ENCODE measurements around the gene SIGLEC1.
A peak's percentile ranks its signal among the peaks of the same experiment; 100 is the strongest.

Gene SIGLEC1

DNA sequence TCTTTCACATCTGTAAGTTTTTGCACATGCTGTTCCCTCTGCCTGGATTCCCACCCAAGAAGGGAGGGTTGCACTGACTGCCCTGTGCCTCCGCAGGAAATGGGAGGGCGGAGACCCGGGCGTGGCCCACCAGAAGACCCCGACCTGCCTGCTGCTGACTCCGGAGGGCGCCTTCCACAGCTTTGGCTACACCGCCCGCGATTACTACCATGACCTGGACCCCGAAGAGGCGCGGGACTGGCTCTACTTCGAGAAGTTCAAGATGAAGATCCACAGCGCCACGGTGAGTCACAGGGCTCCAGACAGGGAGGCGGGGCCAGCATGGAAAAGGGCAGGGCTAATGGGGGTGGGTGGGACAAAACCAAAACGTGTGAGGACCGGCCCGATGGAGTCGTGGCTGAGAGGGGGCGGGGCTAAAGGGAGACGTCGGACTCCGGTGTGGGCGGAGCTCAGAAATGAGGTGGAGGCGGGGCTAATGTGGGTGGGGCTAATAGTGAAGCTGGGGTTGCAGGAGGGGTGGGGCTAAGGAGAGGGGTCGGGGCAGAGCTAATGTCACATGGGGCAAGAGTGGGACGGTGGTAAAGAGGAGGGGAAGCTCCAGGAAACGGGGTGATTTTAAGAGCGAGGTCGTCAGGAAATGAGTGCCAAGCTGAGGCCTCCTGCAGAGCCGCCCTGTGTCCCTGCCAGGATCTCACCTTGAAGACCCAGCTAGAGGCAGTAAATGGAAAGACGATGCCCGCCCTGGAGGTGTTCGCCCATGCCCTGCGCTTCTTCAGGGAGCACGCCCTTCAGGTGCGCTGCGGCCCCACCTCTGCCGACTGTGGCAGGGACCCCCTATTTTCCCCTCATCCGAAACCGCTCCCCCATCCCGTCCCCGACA is 32.6 kb upstream of the SIGLEC1 start:
- peak; percentile 71 to 72 for DNase-seq (ENCODE audit: low read depth in 2 of 2)

GRCh38 chr20:3744037-3744436 is 31.6 kb upstream of the SIGLEC1 start:
- no peak for DNase-seq (ENCODE audit: low read depth in 2 of 2)

DNA sequence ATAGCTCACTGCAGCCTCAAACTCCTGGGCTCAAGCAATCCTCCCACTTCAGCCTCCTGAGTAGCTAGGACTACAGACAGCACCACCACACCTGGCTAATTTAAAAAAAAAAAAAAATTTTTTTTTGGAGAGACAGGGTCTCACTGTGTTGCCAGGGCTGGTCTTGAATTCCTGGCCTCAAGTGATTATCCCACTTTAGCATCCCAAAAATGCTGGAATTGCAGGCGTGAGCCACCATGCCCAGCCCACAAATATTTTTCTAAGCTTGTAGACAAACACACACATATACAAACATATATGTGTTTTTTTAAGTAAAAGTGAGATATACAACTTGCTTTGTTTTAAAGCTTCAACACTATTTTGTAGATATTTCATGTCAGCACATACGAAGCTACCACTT is 30.9 kb upstream of the SIGLEC1 start:
- no peak for DNase-seq (ENCODE audit: low read depth in 2 of 2)

GRCh38 chr20:3741836-3742458 is 29.5 kb upstream of the SIGLEC1 start:
- no peak for DNase-seq (ENCODE audit: low read depth in 2 of 2)

- DNase-seq (ENCODE audit: low read depth in 2 of 2) = no peak
Measured at GRCh38 chr20:3740615-3741301, 28.4 kb upstream of the SIGLEC1 start.

DNA sequence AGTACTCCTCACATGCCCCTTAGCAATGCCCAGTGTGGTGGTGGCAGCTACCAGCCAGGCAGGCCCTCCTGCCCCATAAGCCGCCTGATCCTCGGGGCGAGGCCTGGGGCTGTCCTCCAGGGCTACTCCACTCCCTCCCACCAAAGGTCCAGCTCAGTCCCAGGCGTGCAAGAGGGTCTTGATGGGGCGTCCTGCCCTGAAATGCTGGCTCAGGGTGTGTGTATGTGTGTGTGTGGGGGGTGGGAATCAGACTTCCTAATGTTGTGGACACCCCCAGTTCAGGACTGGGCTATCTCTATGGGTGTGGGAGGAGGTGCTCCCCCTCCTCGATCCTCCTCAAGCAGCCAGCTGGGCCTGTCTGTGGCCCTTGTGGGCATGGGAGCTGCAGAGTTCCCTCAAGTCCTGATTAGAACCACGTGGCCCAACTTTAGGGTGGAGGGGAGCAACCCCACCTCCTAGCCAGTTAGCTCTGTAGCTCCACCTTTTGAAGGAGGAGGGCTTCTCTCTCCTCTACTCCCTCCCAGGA is 27.6 kb upstream of the SIGLEC1 start:
- no peak for DNase-seq (ENCODE audit: low read depth in 2 of 2)

GRCh38 chr20:3739054-3739925 is 26.9 kb upstream of the SIGLEC1 start:
- no peak for DNase-seq (ENCODE audit: low read depth in 2 of 2)

DNA sequence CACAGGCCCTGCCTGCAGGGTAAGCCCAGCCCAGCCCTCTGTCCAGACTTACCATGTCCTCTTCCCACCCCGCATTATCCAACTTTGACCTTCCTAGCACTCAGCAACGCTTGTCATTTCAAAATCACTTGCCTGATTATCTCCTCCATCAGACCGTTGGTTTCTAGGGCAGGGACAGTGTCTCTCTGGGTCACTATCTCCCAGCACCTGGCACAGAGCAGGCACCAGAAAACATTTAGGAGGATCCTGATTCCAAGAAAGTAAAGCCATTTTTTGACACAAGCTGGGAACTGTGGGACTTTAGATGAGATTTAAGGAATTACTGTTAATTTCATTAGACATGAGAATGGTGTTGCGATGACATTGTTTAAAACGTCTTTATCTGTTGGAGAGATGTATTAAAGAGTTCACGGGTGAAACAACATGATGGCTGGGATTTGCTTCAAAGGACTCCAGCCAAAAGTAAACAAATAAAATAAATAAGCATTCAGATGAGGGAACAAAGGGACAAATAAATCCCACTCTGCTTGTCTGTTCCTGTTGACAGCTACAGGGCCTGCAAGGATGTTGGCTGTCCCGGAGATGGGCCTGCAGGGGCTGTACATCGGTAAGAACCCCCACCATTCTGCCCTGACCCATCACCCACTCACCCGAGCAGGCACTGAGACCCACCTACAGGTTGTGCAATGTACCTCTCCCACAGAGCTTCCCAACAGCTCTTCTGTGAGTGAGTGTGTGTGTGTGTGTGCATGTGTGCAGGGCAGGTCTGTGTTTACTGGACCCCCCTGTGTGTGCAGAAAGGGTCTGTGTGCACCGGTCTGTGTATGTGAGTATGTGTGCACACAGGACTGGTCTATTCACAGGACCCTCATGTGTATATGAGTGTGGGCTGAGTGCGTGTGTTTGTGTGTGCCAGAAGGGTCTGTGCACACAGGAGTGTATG is 26.0 kb upstream of the SIGLEC1 start:
- DNase-seq (ENCODE audit: low read depth in 2 of 2) = no peak

- no peak for DNase-seq (ENCODE audit: low read depth in 2 of 2)
Measured at GRCh38 chr20:3735768-3736167, 23.4 kb upstream of the SIGLEC1 start.

GRCh38 chr20:3734111-3734843 is 21.9 kb upstream of the SIGLEC1 start:
- DNase-seq (ENCODE audit: low read depth in 2 of 2) = no peak

DNA sequence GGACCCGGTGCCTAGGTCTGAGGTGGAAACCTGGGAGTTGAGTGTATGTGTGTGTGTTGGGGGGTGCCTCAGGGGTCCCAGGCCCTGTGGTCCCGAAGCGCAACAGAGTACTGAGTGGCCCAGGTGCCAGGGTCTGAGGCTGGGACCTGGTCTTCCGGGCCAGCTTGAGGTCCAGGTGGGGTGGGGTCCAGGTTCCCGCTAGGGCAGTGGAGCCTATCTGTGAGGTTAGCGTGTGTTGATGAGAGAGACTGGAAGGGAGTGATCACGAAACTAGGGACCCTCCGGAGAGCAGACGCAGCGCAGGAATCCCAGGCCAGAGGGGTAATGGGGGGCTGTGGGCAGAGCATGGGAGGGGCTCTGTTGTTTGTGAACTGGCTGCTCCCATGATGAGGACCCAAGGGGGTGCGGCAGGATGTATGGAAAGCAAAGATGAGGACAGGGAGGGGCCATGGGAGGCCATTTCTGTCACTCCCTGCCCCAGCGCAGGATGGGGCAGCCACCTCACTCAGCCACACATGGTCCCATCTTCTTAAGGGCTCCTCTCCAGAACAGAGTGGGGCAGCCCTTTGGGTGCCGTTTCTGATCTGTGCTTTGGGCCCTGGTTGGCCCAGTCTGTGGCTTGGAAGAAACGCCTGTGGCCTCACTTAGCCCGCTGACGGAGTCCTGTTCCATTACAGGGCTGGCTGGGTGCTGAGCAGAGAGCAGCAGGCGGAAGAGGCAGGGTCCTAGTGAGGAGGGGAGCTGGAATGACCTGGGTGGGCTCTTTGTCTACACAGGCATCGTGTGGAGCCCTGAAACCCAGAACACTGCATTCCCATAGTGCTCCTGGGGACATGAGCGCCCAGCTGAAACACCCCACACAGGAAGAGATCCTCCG is 21.0 kb upstream of the SIGLEC1 start:
- no peak for DNase-seq (ENCODE audit: low read depth in 2 of 2)

- no peak for DNase-seq (ENCODE audit: low read depth in 2 of 2)
Measured at GRCh38 chr20:3732327-3733118, 20.1 kb upstream of the SIGLEC1 start, which contains the start of gene HSPA12B. HSPA12B (plus strand) TSS chr20:3732685; CDS start chr20:3738675, 5,990 bp downstream.

GRCh38 chr20:3731944-3732326 is 19.5 kb upstream of the SIGLEC1 start:
- no peak for DNase-seq (ENCODE audit: low read depth in 2 of 2)

DNA sequence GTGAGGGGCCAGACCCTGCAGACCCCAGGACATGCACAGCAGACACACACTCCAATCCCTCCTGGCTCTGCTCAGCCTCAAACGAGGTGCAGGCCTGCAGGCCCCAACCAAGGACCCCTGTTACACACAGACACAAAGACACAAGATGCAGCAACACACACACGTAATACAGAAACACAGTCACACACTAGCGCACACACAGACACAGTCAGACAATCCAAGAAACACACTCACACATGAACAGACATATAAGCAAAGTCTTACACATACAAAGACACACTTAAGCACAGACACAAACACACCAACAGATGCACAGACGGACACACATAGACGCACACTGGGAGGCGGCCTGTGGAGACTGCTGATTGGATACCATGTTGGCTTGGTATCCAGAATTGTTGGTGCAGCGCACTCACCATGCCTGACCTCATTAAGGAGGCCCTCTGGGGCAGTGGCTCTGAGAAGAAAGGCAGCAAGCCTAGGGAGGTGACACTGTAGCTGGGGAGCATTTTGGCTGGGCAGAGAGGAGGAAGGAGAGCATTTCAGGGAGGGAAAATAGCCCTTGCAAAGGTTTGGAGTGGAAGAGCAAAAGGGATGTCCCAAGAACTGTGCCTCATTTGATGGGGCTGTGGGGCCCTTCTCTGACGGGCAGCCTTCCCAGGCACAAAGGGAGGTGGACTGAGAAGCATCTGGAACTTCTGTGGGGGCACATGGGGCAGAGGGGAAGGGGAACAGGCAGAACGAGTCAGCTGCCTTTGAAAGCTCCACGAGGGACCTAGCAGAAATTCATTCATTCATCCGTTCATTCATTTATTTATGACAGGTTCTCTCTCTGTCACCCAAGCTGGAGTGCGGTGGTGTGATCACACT is 18.6 kb upstream of the SIGLEC1 start:
- no peak for DNase-seq (ENCODE audit: low read depth in 2 of 2)

- no peak for DNase-seq (ENCODE audit: low read depth in 2 of 2)
Measured at GRCh38 chr20:3729811-3730540, 17.6 kb upstream of the SIGLEC1 start.

- no peak for DNase-seq (ENCODE audit: low read depth in 2 of 2)
Measured at GRCh38 chr20:3729378-3729777, 17.0 kb upstream of the SIGLEC1 start.
